Neuronal stem cell (in vitro differentiated cells): ENCODE measurements around the gene RPL27. TPM values are rescaled to one million over a fixed set of nuclear protein-coding genes. Genes with fewer than 3 reads are reported as not detected.

Experiments used
- DNase-seq: peaks from one replicate; pipeline ENCODE4 v3.0.0-alpha.2; 2013; ENCODE audit warnings: low spot score
- H2AFZ ChIP-seq: one replicate; pipeline ENCODE4 v1.6.1; 2013; ENCODE audit warnings: mild to moderate bottlenecking, low read length, inconsistent platforms
- H2AK5ac ChIP-seq: 2 replicates; pipeline ENCODE4 v1.6.1; 2013; ENCODE audit warnings: low read depth, mild to moderate bottlenecking, inconsistent platforms, low read length, moderate library complexity, mixed read lengths
- H2BK120ac ChIP-seq: 2 replicates; pipeline ENCODE4 v1.6.1; 2013; ENCODE audit warnings: low read depth, mild to moderate bottlenecking, inconsistent platforms, low read length, moderate library complexity, mixed read lengths
- H2BK12ac ChIP-seq: one replicate; pipeline ENCODE4 v1.6.1; 2013; ENCODE audit warnings: low read length, inconsistent platforms
- H2BK15ac ChIP-seq: 2 replicates; pipeline ENCODE4 v1.6.1; 2013; ENCODE audit warnings: mild to moderate bottlenecking, low read length, inconsistent platforms, mixed read lengths
- H2BK5ac ChIP-seq: one replicate; pipeline ENCODE4 v1.6.1; 2013; ENCODE audit warnings: inconsistent platforms, mild to moderate bottlenecking, low read length, moderate library complexity
- H3K14ac ChIP-seq: one replicate; pipeline ENCODE4 v1.6.1; 2013; ENCODE audit warnings: low read length, inconsistent platforms
- H3K18ac ChIP-seq: 2 replicates; pipeline ENCODE4 v1.6.1; 2013; ENCODE audit warnings: low read length, inconsistent platforms
- H3K23ac ChIP-seq: 2 replicates; pipeline ENCODE4 v1.6.1; 2013; ENCODE audit warnings: low read depth, mild to moderate bottlenecking, mixed read lengths, low read length, inconsistent platforms; ENCODE audit not compliant: poor library complexity
- H3K27ac ChIP-seq: replicated peaks from 3 replicates; pipeline ENCODE4 v1.5.1; 2013; ENCODE audit warnings: low read length, inconsistent platforms
- H3K27me3 ChIP-seq, 3 experiments: 2 replicates each; pipeline ENCODE4 v1.6.1; 2013; ENCODE audit warnings: low read length in 3 of 3, mild to moderate bottlenecking in 2 of 3, inconsistent platforms in 1 of 3, low read depth in 1 of 3, mixed read lengths in 1 of 3, moderate library complexity in 1 of 3; ENCODE audit not compliant: control insufficient read depth in 3 of 3, insufficient read depth in 3 of 3
- H3K36me3 ChIP-seq, 2 donors: replicated peaks in 1 of 2; 2 replicates each; pipeline ENCODE4 v1.6.1; 2013; ENCODE audit warnings: low read length in 2 of 2; ENCODE audit not compliant: control insufficient read depth in 2 of 2, insufficient read depth in 2 of 2
- H3K4ac ChIP-seq: 2 replicates; pipeline ENCODE4 v1.6.1; 2013; ENCODE audit warnings: inconsistent platforms, mild to moderate bottlenecking, low read length, moderate library complexity
- H3K4me1 ChIP-seq, 2 donors: 1 replicate in 1 of 2; 2 replicates in 1 of 2; pipeline ENCODE4 v1.6.1; 2013; ENCODE audit warnings: low read length in 2 of 2, low read depth in 1 of 2; ENCODE audit not compliant: control insufficient read depth in 2 of 2, insufficient read depth in 1 of 2
- H3K4me2 ChIP-seq: one replicate; pipeline ENCODE4 v1.6.1; 2013; ENCODE audit warnings: mild to moderate bottlenecking, low read length, inconsistent platforms; ENCODE audit not compliant: insufficient read depth, poor library complexity, severe bottlenecking
- H3K4me3 ChIP-seq, 2 donors: 2 replicates each; pipeline ENCODE4 v1.5.1; 2013; ENCODE audit warnings: low read length in 2 of 2, mild to moderate bottlenecking in 2 of 2, inconsistent platforms in 1 of 2, moderate library complexity in 1 of 2
- H3K79me1 ChIP-seq: one replicate; pipeline ENCODE4 v1.6.1; 2013; ENCODE audit warnings: low read depth, mild to moderate bottlenecking, inconsistent platforms, low read length, moderate library complexity
- H3K9ac ChIP-seq: one replicate; pipeline ENCODE4 v1.6.1; 2013; ENCODE audit warnings: mild to moderate bottlenecking, low read depth, low read length, inconsistent platforms; ENCODE audit not compliant: poor library complexity
- H3K9me3 ChIP-seq, 2 donors: replicated peaks in 1 of 2; 2 replicates each; pipeline versions ENCODE3 to v1.6.1; 2013; ENCODE audit warnings: low read length in 2 of 2, mild to moderate bottlenecking in 2 of 2, inconsistent platforms in 1 of 2, low read depth in 1 of 2, mixed read lengths in 1 of 2, moderate library complexity in 1 of 2; ENCODE audit not compliant: control insufficient read depth in 2 of 2, insufficient read depth in 1 of 2
- H4K8ac ChIP-seq: one replicate; pipeline ENCODE4 v1.6.1; 2013; ENCODE audit warnings: low read depth, mild to moderate bottlenecking, inconsistent platforms, low read length, moderate library complexity
- H4K91ac ChIP-seq: one replicate; pipeline ENCODE4 v1.6.1; 2013; ENCODE audit warnings: low read length, low read depth, mild to moderate bottlenecking, inconsistent platforms; ENCODE audit not compliant: poor library complexity
- WGBS, 2 donors: extraction: QIAGEN DNeasy Blood & Tissue Kit; methylation state at CpG; one replicate each; pipeline ENCODE4 v1.1.7; 2013; ENCODE audit warnings: missing lambda C conversion rate in 2 of 2, mixed read lengths in 1 of 2; ENCODE audit not compliant: insufficient read length in 2 of 2, insufficient replicate concordance in 1 of 2; ENCODE audit errors: extremely low coverage in 2 of 2; 5-methylcytosine and 5-hydroxymethylcytosine counted together
- polyA plus RNA-seq, 2 experiments: library from polyadenylated mRNA; stranded (reverse); fragments of 200-250 nt; gene quantifications; one replicate each; pipeline ENCODE4 v1.2.3, GENCODE V29; 2013

RPL27 gene
- polyA plus RNA-seq (2013, experiment 1 of 2) = 5,619 TPM
- polyA plus RNA-seq (2013, experiment 2 of 2) = 5,702 TPM

GRCh38 chr17:42997984-42998938 is at the start of gene RPL27:
Gene RPL27 (plus strand): TSS chr17:42998419. CDS start chr17:42998751, 332 bp downstream.
- H2BK120ac ChIP-seq = no peak within 1 kb of the TSS
- no peak within 1 kb of the TSS for H2BK15ac ChIP-seq
- peak within 1 kb of the TSS; percentile 98 for H3K9ac ChIP-seq
- no peaks in the 10 kb centered on the region for H3K9me3 ChIP-seq
- H3K18ac ChIP-seq = peak within 1 kb of the TSS; percentile 94
- H3K27ac ChIP-seq = peak within 1 kb of the TSS; percentile 90
- no peak within 1 kb of the TSS for H2BK12ac ChIP-seq
- H3K79me1 ChIP-seq = peaks cover 6% of the 10 kb centered on the region
- H3K4me1 ChIP-seq = peaks cover 4 to 6% of the 10 kb centered on the region in 2 donors
- DNase-seq = peak; percentile 98
- H2AK5ac ChIP-seq = no peak within 1 kb of the TSS
- H3K27me3 ChIP-seq = peaks cover 0 to 1% (median 0%) of the 10 kb centered on the region in 3 experiments
- H3K36me3 ChIP-seq = peaks cover 26 to 52% of the 10 kb centered on the region in 2 donors
- H2AFZ ChIP-seq = peak within 1 kb of the TSS; percentile 74
- peak within 1 kb of the TSS; percentile 86 to 95 for H3K4me3 ChIP-seq
- H3K23ac ChIP-seq = peak within 1 kb of the TSS; percentile 40
- H3K4ac ChIP-seq = peak within 1 kb of the TSS; percentile 12
- no peak within 1 kb of the TSS for H4K91ac ChIP-seq
- H3K14ac ChIP-seq = peak within 1 kb of the TSS; percentile 12
- H3K4me2 ChIP-seq = peak within 1 kb of the TSS; percentile 80
- peak within 1 kb of the TSS; percentile 85 for H2BK5ac ChIP-seq
- no peak within 1 kb of the TSS for H4K8ac ChIP-seq
- no CpG with 5 or more reads among the region's 49 CpGs for WGBS, 2 donors

DNA sequence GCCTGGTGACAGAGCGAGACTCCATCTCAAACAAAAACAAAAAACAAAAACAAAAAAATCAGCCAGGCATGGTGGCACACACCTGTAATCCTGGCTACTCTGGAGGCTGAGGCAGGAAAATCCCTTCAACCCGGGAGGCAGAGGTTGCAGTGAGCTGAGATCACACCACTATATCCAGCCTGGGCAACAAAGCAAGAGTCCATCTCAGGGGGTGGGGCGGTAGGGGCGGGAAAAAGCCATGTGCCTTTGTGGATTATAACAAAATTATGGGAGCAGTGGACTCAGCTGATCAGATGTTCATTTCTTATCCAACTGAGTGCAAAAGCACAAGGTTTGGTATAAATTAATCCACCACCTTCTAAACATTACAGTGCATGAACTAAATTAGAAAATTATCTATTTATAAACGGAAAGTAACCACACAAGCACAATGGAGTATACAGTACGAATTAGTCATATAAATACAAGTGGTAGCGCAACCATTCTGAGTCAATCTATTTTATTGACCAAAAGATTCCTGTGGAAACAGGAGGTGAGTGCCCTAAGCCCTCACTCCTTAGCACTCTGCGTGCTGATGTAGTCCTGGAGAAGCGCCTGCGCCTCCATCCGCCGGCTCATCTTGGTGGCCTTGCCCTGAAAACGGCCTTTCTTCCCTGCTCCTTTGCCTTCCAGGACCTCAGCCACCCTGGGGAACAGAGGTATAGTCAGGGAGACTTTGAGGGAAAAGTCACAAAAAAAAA is 48.0 kb upstream of the RPL27 start:
- no CpG with 5 or more reads among the region's 13 CpGs for WGBS, 2 donors
- H2BK120ac ChIP-seq = no peak overlapping the region
- H3K36me3 ChIP-seq = peaks cover 20 to 66% of the 10 kb centered on the region in 2 donors
- no peak overlapping the region for H3K14ac ChIP-seq
- H3K4me1 ChIP-seq = no peaks in the 10 kb centered on the region
- no peak overlapping the region for H3K18ac ChIP-seq
- H4K8ac ChIP-seq = no peak overlapping the region
- H2BK5ac ChIP-seq = no peak overlapping the region
- no peak overlapping the region for H3K4me3 ChIP-seq
- no peak overlapping the region for H2BK15ac ChIP-seq
- no peak for DNase-seq
- H2AK5ac ChIP-seq = no peak overlapping the region
- H3K9ac ChIP-seq = no peak overlapping the region
- no peak overlapping the region for H4K91ac ChIP-seq
- no peak overlapping the region for H2BK12ac ChIP-seq
- H3K27ac ChIP-seq = no peak overlapping the region
- H3K4ac ChIP-seq = no peak overlapping the region
- H3K27me3 ChIP-seq = no peaks in the 10 kb centered on the region
- H3K9me3 ChIP-seq = no peaks in the 10 kb centered on the region
- H3K79me1 ChIP-seq = no peaks in the 10 kb centered on the region
- no peak overlapping the region for H3K23ac ChIP-seq
- no peak overlapping the region for H3K4me2 ChIP-seq
- no peak overlapping the region for H2AFZ ChIP-seq

DNA sequence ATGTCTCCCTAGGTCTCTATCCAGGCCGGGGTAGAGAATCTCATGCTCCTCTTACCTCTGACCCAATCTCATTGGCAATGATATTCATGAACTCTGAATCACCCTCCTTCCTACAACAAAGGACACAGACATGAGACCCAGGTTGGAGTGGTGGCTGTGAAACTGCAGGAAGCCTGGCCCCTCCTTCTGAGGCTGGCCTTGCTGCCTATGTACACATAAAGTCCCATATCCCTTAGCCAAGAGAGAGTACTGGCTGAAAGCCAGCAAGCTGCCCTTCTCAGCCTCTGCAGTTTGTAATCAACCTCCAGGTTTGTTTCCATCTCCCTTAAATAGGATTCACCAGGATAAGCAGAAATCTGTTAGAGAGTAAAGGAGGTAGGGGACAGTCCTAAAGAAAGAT is 44.5 kb upstream of the RPL27 start:
- Histone ChIP-seq H2AK5ac (no peak overlapping the region), H3K4me1 (no peaks in the 10 kb centered on the region), H3K27me3 (no peaks in the 10 kb centered on the region), H3K79me1 (no peaks in the 10 kb centered on the region), H2BK120ac (no peak overlapping the region), H2BK15ac (no peak overlapping the region), H3K4ac (no peak overlapping the region), H3K9ac (no peak overlapping the region), H3K14ac (no peak overlapping the region), H2BK5ac (no peak overlapping the region), H4K8ac (no peak overlapping the region), H3K36me3 (peaks cover 37 to 90% of the 10 kb centered on the region in 2 donors), H2BK12ac (no peak overlapping the region), H3K23ac (no peak overlapping the region), H3K9me3 (no peaks in the 10 kb centered on the region), H3K18ac (no peak overlapping the region), H3K4me2 (no peak overlapping the region), H3K27ac (no peak overlapping the region), H3K4me3 (no peak overlapping the region), H4K91ac (no peak overlapping the region), H2AFZ (no peak overlapping the region)
- no CpG with 5 or more reads among the region's 1 CpG for WGBS, 2 donors
- DNase-seq = no peak
